CD14-positive monocyte (primary cell): ENCODE results near the gene LAMB3. TPM values are rescaled to one million over a fixed set of nuclear protein-coding genes. Genes with fewer than 3 reads are reported as not detected.

Experiments
- DNase-seq, 3 donors: peaks; one replicate each; pipeline ENCODE4 v3.0.0-alpha.2; 2011 to 2022
- H2AFZ ChIP-seq: 2 replicates; pipeline ENCODE4 v1.6.0; 2012; ENCODE audit warnings: mild to moderate bottlenecking, low read depth, low read length, inconsistent platforms; ENCODE audit not compliant: insufficient read depth, poor library complexity, severe bottlenecking
- H3K27ac ChIP-seq, 2 donors: 1 replicate in 1 of 2; 2 replicates in 1 of 2; pipeline ENCODE4 v1.5.1; 2012 to 2013; ENCODE audit warnings: low read length in 2 of 2, control low read depth in 1 of 2, inconsistent platforms in 1 of 2, low read depth in 1 of 2, mild to moderate bottlenecking in 1 of 2
- H3K27me3 ChIP-seq, 2 donors: one replicate each; pipeline versions ENCODE4 v1.6.0 to v1.6.1; 2011 to 2013; ENCODE audit warnings: low read length in 2 of 2; ENCODE audit not compliant: control insufficient read depth in 2 of 2, insufficient read depth in 2 of 2
- H3K36me3 ChIP-seq, 2 donors: replicated peaks in 1 of 2; 1 replicate in 1 of 2; 2 replicates in 1 of 2; pipeline versions ENCODE4 v1.5.1 to v1.6.1; 2012 to 2013; ENCODE audit warnings: low read length in 2 of 2, control low read depth in 1 of 2, inconsistent platforms in 1 of 2, mild to moderate bottlenecking in 1 of 2; ENCODE audit not compliant: insufficient read depth in 2 of 2, control insufficient read depth in 1 of 2
- H3K4me1 ChIP-seq, 2 donors: 1 replicate in 1 of 2; 2 replicates in 1 of 2; pipeline versions ENCODE4 v1.5.1 to v1.6.1; 2012 to 2013; ENCODE audit warnings: low read length in 2 of 2, control low read depth in 1 of 2, inconsistent platforms in 1 of 2, mild to moderate bottlenecking in 1 of 2, moderate library complexity in 1 of 2; ENCODE audit not compliant: insufficient read depth in 2 of 2, control insufficient read depth in 1 of 2
- H3K4me2 ChIP-seq: replicated peaks from 2 replicates; pipeline ENCODE3; 2012; ENCODE audit warnings: low read length, moderate library complexity, mild to moderate bottlenecking; ENCODE audit not compliant: poor library complexity, severe bottlenecking; ENCODE audit errors: extremely low read depth
- H3K4me3 ChIP-seq, 3 experiments: fragments of 200-600 bp in 1 of 3; sonication (generic) in 1 of 3; replicated peaks in 1 of 3; 1 replicate in 2 of 3; 2 replicates in 1 of 3; pipeline ENCODE4 v1.5.1; 2011 to 2013; ENCODE audit warnings: low read length in 3 of 3, mild to moderate bottlenecking in 3 of 3, control low read depth in 2 of 3, low read depth in 2 of 3, inconsistent platforms in 1 of 3, moderate library complexity in 1 of 3
- H3K79me2 ChIP-seq: 2 replicates; pipeline ENCODE4 v1.6.0; 2012; ENCODE audit warnings: mild to moderate bottlenecking, control low read depth, inconsistent platforms, low read length, moderate library complexity; ENCODE audit not compliant: insufficient read depth
- H3K9ac ChIP-seq: 2 replicates; pipeline ENCODE4 v1.6.0; 2017; ENCODE audit warnings: low read length, mild to moderate bottlenecking; ENCODE audit not compliant: insufficient read depth, poor library complexity, severe bottlenecking
- H3K9me3 ChIP-seq, 2 donors: replicated peaks in 1 of 2; 1 replicate in 1 of 2; 2 replicates in 1 of 2; pipeline versions ENCODE4 v1.5.1 to v1.6.1; 2012 to 2013; ENCODE audit warnings: low read length in 2 of 2, control low read depth in 1 of 2; ENCODE audit not compliant: control insufficient read depth in 1 of 2, insufficient read depth in 1 of 2
- H4K20me1 ChIP-seq: 2 replicates; pipeline ENCODE4 v1.6.0; 2012; ENCODE audit warnings: mild to moderate bottlenecking, low read length, control low read depth, moderate library complexity; ENCODE audit not compliant: insufficient read depth
- H3K27ac Mint-ChIP-seq, 7 donors: one replicate each; pipeline ENCODE4 v1.8.0; 2020; ENCODE audit warnings: mild to moderate bottlenecking in 7 of 7, mixed read lengths in 7 of 7, moderate library complexity in 6 of 7, inconsistent platforms in 2 of 7
- H3K27me3 Mint-ChIP-seq, 3 donors: one replicate each; pipeline ENCODE4 v1.8.0; 2021 to 2022; ENCODE audit warnings: low read depth in 3 of 3, mild to moderate bottlenecking in 3 of 3, mixed read lengths in 3 of 3, moderate library complexity in 3 of 3, inconsistent platforms in 1 of 3
- H3K36me3 Mint-ChIP-seq, 2 donors: one replicate each; pipeline ENCODE4 v1.8.0; 2020; ENCODE audit warnings: mixed read lengths in 2 of 2, inconsistent platforms in 1 of 2, mild to moderate bottlenecking in 1 of 2
- H3K4me1 Mint-ChIP-seq: one replicate; pipeline ENCODE4 v1.8.0; 2020; ENCODE audit warnings: mild to moderate bottlenecking, mixed read lengths
- H3K4me3 Mint-ChIP-seq, 2 donors: one replicate each; pipeline ENCODE4 v1.8.0; 2020; ENCODE audit warnings: mild to moderate bottlenecking in 2 of 2, mixed read lengths in 2 of 2, moderate library complexity in 1 of 2
- H3K9me3 Mint-ChIP-seq, 7 donors: one replicate each; pipeline ENCODE4 v1.8.0; 2020 to 2022; ENCODE audit warnings: mixed read lengths in 7 of 7, mild to moderate bottlenecking in 6 of 7, moderate library complexity in 6 of 7, inconsistent platforms in 2 of 7
- WGBS: methylation state at CpG from one replicate; pipeline ENCODE4 v1.1.5; 2013; ENCODE audit warnings: missing lambda C conversion rate; ENCODE audit not compliant: insufficient coverage; 5-methylcytosine and 5-hydroxymethylcytosine counted together
- intact Hi-C, 2 donors: fragments of 100-400 bp; cut with micrococcal nuclease; formaldehyde crosslinking; loops; one replicate each; pipeline versions ENCODE4 v1.15.0 to v1.15.1; 2023
- polyA plus RNA-seq, 3 donors: library from polyadenylated mRNA; depleted of rRNA in 1 of 3; unstranded in 2 of 3; stranded (reverse) in 1 of 3; fragments of 300-500 nt in 2 of 3; fragments of >200 nt in 1 of 3; fragmentation: Illumina TruSeq in 2 of 3; gene quantifications; 1 replicate in 2 of 3; 2 replicates in 1 of 3; pipeline ENCODE4 v1.2.3, GENCODE V29; 2012 to 2021
- TF ChIP-seq, protein P1 (sequence below): fragments of 200-600 bp; IDR thresholded peaks from one replicate; pipeline ENCODE4 v1.8.0; 2022; ENCODE audit warnings: antibody characterized with exemption, mild to moderate bottlenecking

LAMB3 gene
- polyA plus RNA-seq, 3 donors: 0.29 to 0.67 (median 0.30) TPM

DNA sequence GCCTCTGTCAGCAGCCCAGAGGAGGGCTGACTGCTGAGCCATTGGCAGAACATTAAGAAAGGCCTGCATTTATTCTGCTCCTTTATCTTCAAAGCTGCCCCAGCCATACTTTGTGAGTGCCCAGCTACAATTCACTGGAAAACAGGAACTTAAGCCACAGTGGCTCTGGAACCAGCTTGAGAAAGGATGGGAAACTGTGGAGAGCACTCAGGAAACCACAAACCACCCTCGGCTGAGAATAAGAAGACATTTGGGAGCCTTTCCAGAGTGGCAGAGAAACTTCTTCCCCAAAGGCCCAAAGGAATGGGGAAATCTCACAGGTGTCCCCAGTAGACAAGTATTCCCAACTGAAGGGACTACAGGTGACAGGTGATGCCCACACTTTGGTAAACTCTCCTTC is 1.8 kb downstream of the LAMB3 start:
- peak overlapping the region; percentile 48 to 92 for H3K27ac ChIP-seq
- no peaks in the 10 kb centered on the region for H3K9me3 ChIP-seq
- H3K27me3 ChIP-seq: peaks cover 10 to 42% of the 10 kb centered on the region in 2 donors
- TF ChIP-seq, protein P1, sequence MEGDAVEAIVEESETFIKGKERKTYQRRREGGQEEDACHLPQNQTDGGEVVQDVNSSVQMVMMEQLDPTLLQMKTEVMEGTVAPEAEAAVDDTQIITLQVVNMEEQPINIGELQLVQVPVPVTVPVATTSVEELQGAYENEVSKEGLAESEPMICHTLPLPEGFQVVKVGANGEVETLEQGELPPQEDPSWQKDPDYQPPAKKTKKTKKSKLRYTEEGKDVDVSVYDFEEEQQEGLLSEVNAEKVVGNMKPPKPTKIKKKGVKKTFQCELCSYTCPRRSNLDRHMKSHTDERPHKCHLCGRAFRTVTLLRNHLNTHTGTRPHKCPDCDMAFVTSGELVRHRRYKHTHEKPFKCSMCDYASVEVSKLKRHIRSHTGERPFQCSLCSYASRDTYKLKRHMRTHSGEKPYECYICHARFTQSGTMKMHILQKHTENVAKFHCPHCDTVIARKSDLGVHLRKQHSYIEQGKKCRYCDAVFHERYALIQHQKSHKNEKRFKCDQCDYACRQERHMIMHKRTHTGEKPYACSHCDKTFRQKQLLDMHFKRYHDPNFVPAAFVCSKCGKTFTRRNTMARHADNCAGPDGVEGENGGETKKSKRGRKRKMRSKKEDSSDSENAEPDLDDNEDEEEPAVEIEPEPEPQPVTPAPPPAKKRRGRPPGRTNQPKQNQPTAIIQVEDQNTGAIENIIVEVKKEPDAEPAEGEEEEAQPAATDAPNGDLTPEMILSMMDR: no peak
- H3K4me1 ChIP-seq: peaks cover 60 to 67% of the 10 kb centered on the region in 2 donors
- no peaks in the 10 kb centered on the region for H3K79me2 ChIP-seq
- H3K36me3 ChIP-seq: no peaks in the 10 kb centered on the region
- H4K20me1 ChIP-seq: no peaks in the 10 kb centered on the region
- Mint-ChIP-seq H3K4me3 (peak overlapping the region; percentile 56 to 57), H3K27ac (peak overlapping the region; percentile 83 to 99 (median 97)), H3K27me3 (peaks cover 38 to 45% (median 43%) of the 10 kb centered on the region in 3 donors), H3K4me1 (peaks cover 69% of the 10 kb centered on the region), H3K9me3 (peaks cover 0 to 2% (median 0%) of the 10 kb centered on the region in 7 donors), H3K36me3 (peaks cover 0 to 11% of the 10 kb centered on the region in 2 donors)
- 0% methylated on average over 1 of the region's 1 CpG for WGBS
- no peak overlapping the region for H2AFZ ChIP-seq
- DNase-seq: peak; percentile 66 to 88 (median 85)
- intact Hi-C loops: no loop called here
- peak overlapping the region; percentile 28 for H3K4me2 ChIP-seq
- H3K4me3 ChIP-seq: peak overlapping the region in 1 of 3 experiments; percentile 38
- peak overlapping the region; percentile 35 for H3K9ac ChIP-seq

DNA sequence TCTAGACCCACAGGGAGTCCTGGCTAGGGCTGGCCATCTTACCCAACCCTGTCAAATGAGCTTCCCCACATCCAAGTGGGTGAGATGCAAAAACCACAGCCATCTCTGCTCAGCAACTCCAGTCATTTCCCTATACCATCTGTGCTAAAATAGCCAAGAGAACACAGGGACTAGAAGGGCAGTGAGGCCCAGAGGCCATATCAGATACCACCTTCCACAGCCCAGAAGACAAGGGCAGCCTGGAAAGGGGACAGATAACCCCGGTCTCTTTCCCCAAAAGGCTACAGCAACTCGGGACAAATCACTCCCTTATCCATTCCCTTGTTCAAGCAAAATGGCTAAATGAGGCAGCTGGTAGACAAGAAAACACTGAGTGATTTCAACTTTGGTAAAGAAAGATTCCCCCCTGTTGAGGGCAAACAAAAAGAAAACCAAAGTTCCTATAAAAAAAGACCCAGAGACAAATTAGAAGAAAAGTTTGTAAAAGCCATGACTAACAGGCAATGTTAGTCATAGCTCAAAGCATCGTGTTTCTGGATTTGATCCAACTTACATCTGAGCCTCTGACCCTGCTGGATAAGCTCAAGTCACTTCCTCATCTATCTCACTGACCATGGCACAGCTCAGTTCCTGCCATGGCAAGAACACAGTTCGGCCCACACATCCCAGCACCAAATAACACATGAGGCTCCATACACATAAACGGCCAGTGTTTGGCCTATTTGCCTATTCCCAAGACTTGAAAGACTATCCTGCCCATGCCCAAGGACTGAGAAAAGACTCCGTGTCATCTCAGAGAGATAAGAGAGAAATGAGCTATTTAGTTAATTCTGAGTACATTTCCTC is 3.1 kb downstream of the LAMB3 start:
- Mint-ChIP-seq H3K27ac (peak overlapping the region; percentile 83 to 99 (median 97)), H3K27me3 (peaks cover 35 to 42% (median 37%) of the 10 kb centered on the region in 3 donors), H3K4me3 (peak overlapping the region; percentile 21 to 31), H3K36me3 (peaks cover 0 to 11% of the 10 kb centered on the region in 2 donors), H3K4me1 (peaks cover 67% of the 10 kb centered on the region), H3K9me3 (peaks cover 0 to 2% (median 0%) of the 10 kb centered on the region in 7 donors)
- Histone ChIP-seq H4K20me1 (no peaks in the 10 kb centered on the region), H3K9ac (peak overlapping the region; percentile 59), H3K4me1 (peaks cover 60 to 67% of the 10 kb centered on the region in 2 donors), H3K27ac (peak overlapping the region; percentile 48 to 92), H3K79me2 (no peaks in the 10 kb centered on the region), H3K27me3 (peaks cover 3 to 29% of the 10 kb centered on the region in 2 donors), H3K4me2 (peak overlapping the region; percentile 59), H3K9me3 (no peaks in the 10 kb centered on the region), H3K36me3 (no peaks in the 10 kb centered on the region), H3K4me3 (peak overlapping the region in 2 of 3 experiments; percentile 11 to 38), H2AFZ (no peak overlapping the region)
- TF ChIP-seq, protein P1: no peak
- peak; percentile 94 to 99 (median 98) for DNase-seq
- intact Hi-C loops: loop anchor here (5.0 kb wide), 1 partner anchor 43 kb away; no protein-coding TSS in a partner anchor
- 45% methylated on average over 4 of the region's 6 CpGs for WGBS
